Activated naive CD4-positive, alpha-beta T cell treated with anti-CD3 and anti-CD28 coated beads, Interleukin-2, amount 10 ng/mL, durations not matched to agents 5 hours and 36 hours (primary cell): ENCODE data around the gene ZNF195. TPM values are rescaled to one million over a fixed set of nuclear protein-coding genes. Genes with fewer than 3 reads are reported as not detected.

Source experiments
- total RNA-seq, 2 experiments: library from RNA; stranded (reverse); gene quantifications; one replicate each; pipeline ENCODE4 v1.2.3, GENCODE V29; 2021

Gene ZNF195
- total RNA-seq = 10 to 100 TPM; 31.8 to 37.0 TPM

DNA sequence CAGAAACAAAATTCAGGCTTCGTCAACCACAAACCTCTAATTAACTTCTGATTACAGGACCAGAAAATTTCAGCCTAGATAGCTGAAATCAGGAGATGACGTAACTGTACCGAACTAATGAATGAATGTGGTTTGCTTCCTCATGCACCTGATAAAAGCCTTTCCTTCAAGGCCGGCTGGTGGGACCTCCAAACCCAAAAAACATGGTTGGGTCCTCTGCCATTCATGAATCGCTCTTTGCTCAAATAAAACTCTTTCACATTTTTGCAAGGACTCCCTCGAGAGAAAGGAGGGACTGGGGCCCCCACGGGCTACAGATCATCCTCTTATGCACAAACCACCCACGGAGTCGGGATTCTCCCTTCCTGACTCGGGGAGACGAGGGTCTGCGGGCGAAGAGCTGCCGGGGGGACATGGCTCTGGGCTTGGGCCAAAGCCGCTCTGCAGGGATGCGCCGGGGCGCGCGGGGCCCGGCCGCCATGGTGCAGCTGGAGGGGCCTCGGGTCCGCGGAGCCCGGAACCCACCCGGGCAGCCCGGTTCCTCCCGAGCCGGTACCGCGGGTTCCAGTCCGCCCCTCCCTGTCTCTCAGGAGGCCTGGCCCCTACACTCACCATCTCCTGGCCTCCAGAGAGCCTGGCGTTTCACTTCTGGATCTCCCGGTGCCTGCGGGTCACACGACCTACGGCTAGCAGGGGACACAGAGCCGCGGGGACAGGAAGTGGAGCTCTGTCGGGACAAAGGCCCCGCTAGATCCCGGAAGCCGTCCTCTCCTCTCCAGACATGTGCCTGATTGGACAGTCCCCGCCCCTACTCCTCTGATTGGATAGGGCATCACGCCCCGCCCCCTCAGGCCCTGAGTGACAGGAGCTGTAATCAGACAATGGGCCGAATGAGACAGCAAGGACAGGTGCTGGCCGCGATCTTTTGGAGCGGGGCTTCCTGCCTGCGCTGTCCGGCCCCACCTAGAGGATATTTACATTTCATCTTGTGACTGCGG is at the start of gene ZNF195:
ZNF195 (minus strand) TSS at position 721 of the 998 bp plus-strand sequence; CDS start at position 615, 106 bp downstream.

Other genes starting within 250 kb of the ZNF195 start
- 1 to 10 TPM; 7.4 to 8.1 TPM for gene OSBPL5, start 213.8 kb downstream of the ZNF195 start, total RNA-seq
- not detected for gene MRGPRG, start 160.3 kb downstream of the ZNF195 start, total RNA-seq
- gene MRGPRE, start 146.7 kb downstream of the ZNF195 start, total RNA-seq = not detected